K562 (cell line): Measurements from ENCODE around the gene HES4. TPM values are rescaled to one million over a fixed set of nuclear protein-coding genes. Genes with fewer than 3 reads are reported as not detected.

Experiments
- ATAC-seq: fragments of 200-7000 bp; cut with Tn5 transposase; 3 replicates; pipeline ENCODE4 v1.9.1; 2020; ENCODE audit warnings: moderate library complexity
- BruUV-seq: library from RNA; stranded (reverse); fragments of 400-500 nt; replicated peaks from 2 replicates; lab custom pipeline; 2021; lab: Mats Ljungman, UMichigan
- CTCF ChIA-PET: fragments of 300-600 bp; formaldehyde crosslinking; extraction: SDS; loops from one replicate; lab custom pipeline; 2021; ENCODE audit warnings: low intra/inter-chr PET ratio; lab: Yijun Ruan, JAX
- POLR2A ChIA-PET: fragments of 300-600, 350-650 bp; sonication (Branson Sonifier 250); formaldehyde crosslinking; extraction: SDS; loops from one replicate; lab custom pipeline; 2021; ENCODE audit warnings: antibody characterized with exemption, inconsistent platforms; lab: Yijun Ruan, JAX
- DNase-seq, 4 experiments: peaks; one replicate each; pipeline versions ENCODE4 v3.0.0 to v3.0.0-alpha.2; 2011 to 2018; ENCODE audit warnings: low spot score in 3 of 4, mixed read lengths in 3 of 4; ENCODE audit errors: extremely low read depth in 1 of 4
- FAIRE-seq: peaks from 2 replicates; lab custom pipeline; 2011; peaks lifted over from hg19 to GRCh38; lab: Jason Lieb, UNC
- H2AFZ ChIP-seq: 2 replicates; pipeline ENCODE4 v1.6.0; 2011; ENCODE audit warnings: low read depth, low read length, control low read depth, inconsistent platforms
- H3K27ac ChIP-seq: fragments of 200-600 bp; 3 replicates; pipeline ENCODE4 v1.8.0; 2011; ENCODE audit warnings: low read depth, mild to moderate bottlenecking, control low read depth, inconsistent platforms, low read length, moderate library complexity, mixed read lengths; ENCODE audit errors: extremely low read depth
- H3K27me3 ChIP-seq, 2 experiments: fragments of 300-600 bp in 1 of 2; 2 replicates in 1 of 2; 3 replicates in 1 of 2; pipeline versions ENCODE4 v1.6.0 to v1.8.0; 2011; ENCODE audit warnings: inconsistent platforms in 2 of 2, low read length in 2 of 2, mild to moderate bottlenecking in 1 of 2, mixed read lengths in 1 of 2, moderate library complexity in 1 of 2; ENCODE audit not compliant: control insufficient read depth in 2 of 2, insufficient read depth in 2 of 2
- H3K36me3 ChIP-seq: fragments of 300-600 bp; 3 replicates; pipeline ENCODE4 v1.8.0; 2011; ENCODE audit warnings: mild to moderate bottlenecking, low read length, inconsistent platforms; ENCODE audit not compliant: control insufficient read depth, insufficient read depth
- H3K4me1 ChIP-seq, 2 experiments: fragments of 200-600 bp in 1 of 2; replicated peaks in 1 of 2; 2 replicates in 1 of 2; 3 replicates in 1 of 2; pipeline versions ENCODE4 v1.5.1 to v1.8.0; 2011; ENCODE audit warnings: inconsistent platforms in 2 of 2, low read length in 2 of 2, mild to moderate bottlenecking in 1 of 2, mixed read lengths in 1 of 2, moderate library complexity in 1 of 2; ENCODE audit not compliant: control insufficient read depth in 2 of 2, insufficient read depth in 2 of 2
- H3K4me2 ChIP-seq: 2 replicates; pipeline ENCODE4 v1.6.1; 2011; ENCODE audit warnings: low read length, control low read depth, inconsistent platforms, mixed read lengths; ENCODE audit not compliant: insufficient read depth
- H3K4me3 ChIP-seq: fragments of 200-600 bp; sonication (generic), shearing (Covaris generic); 2 replicates; pipeline ENCODE4 v1.5.1; 2016; ENCODE audit warnings: control low read depth, inconsistent platforms
- H3K79me2 ChIP-seq: fragments of 200-600 bp; 3 replicates; pipeline ENCODE4 v1.8.0; 2011; ENCODE audit warnings: low read length, inconsistent platforms; ENCODE audit not compliant: control insufficient read depth, insufficient read depth
- H3K9ac ChIP-seq, 2 experiments: 2 replicates each; pipeline versions ENCODE4 v1.6.0 to v1.6.1; 2011; ENCODE audit warnings: low read depth in 2 of 2, low read length in 2 of 2, control low read depth in 1 of 2, inconsistent platforms in 1 of 2, mild to moderate bottlenecking in 1 of 2, mixed read lengths in 1 of 2; ENCODE audit not compliant: insufficient read depth in 1 of 2
- H3K9me1 ChIP-seq: one replicate; pipeline ENCODE4 v1.6.0; 2011; ENCODE audit warnings: inconsistent platforms, mild to moderate bottlenecking, low read length, moderate library complexity; ENCODE audit not compliant: control insufficient read depth, insufficient read depth
- H3K9me3 ChIP-seq: replicated peaks from 2 replicates; pipeline ENCODE4 v1.5.1; 2011; ENCODE audit warnings: low read depth, low read length, inconsistent platforms; ENCODE audit not compliant: control insufficient read depth, insufficient read depth
- H4K20me1 ChIP-seq: replicated peaks from 2 replicates; pipeline ENCODE4 v1.6.1; 2011; ENCODE audit warnings: low read length, inconsistent platforms, mixed read lengths; ENCODE audit not compliant: control insufficient read depth, insufficient read depth
- ADNP ChIP-seq: fragments of 200-800 bp; sonication (Bioruptor generic); IDR thresholded peaks from 2 replicates; pipeline ENCODE4 v1.6.1; 2016; ENCODE audit warnings: missing genetic modification characterization, missing compliant biosample characterization
- BCOR ChIP-seq: fragments of 450-650 bp; IDR thresholded peaks from 2 replicates; pipeline ENCODE4 v1.6.1; 2016
- CBX3 ChIP-seq, 2 experiments: IDR thresholded peaks; 1 replicate in 1 of 2; 2 replicates in 1 of 2; pipeline ENCODE4 v1.6.1; 2012; ENCODE audit warnings: inconsistent platforms in 2 of 2, low read length in 2 of 2, borderline replicate concordance in 1 of 2, control low read depth in 1 of 2
- FOS ChIP-seq: IDR thresholded peaks from 3 replicates; pipeline ENCODE4 v1.6.1; 2011; ENCODE audit not compliant: insufficient read length; ENCODE audit errors: extremely low read depth
- KDM1A ChIP-seq, 2 experiments: fragments of 450-650 bp; IDR thresholded peaks; 2 replicates each; pipeline ENCODE4 v1.6.1; 2016; ENCODE audit warnings: mild to moderate bottlenecking in 2 of 2
- KLF10 ChIP-seq: fragments of 250-450 bp; sonication (Bioruptor Pico); IDR thresholded peaks from 2 replicates; pipeline ENCODE4 v1.6.1; 2021; ENCODE audit warnings: matching md5 sums
- RBM25 ChIP-seq: fragments of 200-400 bp; formaldehyde crosslinking; IDR thresholded peaks from 2 replicates; pipeline ENCODE4 v1.6.1; 2018; ENCODE audit warnings: low read length, low read depth, moderate library complexity; ENCODE audit not compliant: severe bottlenecking
- RCOR1 ChIP-seq, 2 experiments: IDR thresholded peaks; 2 replicates each; pipeline ENCODE4 v1.6.1; 2012; ENCODE audit warnings: low read depth in 2 of 2, low read length in 2 of 2, borderline replicate concordance in 1 of 2, improper control_type of control experiment in 1 of 2
- SMARCA5 ChIP-seq: fragments of 450-650 bp; IDR thresholded peaks from 2 replicates; pipeline ENCODE4 v1.6.1; 2016
- ZNF146 ChIP-seq: IDR thresholded peaks from one replicate; pipeline ENCODE4 v1.6.1; 2018; ENCODE audit warnings: missing compliant biosample characterization; ENCODE audit not compliant: unreplicated experiment
- WGBS: fragments of 100-300 bp; shearing (Covaris generic); methylation state at CpG from one replicate; pipeline ENCODE4 v1.1.6; 2016; ENCODE audit warnings: low coverage, mixed read lengths; ENCODE audit not compliant: insufficient coverage; ENCODE audit errors: missing lambda C conversion rate; 5-methylcytosine and 5-hydroxymethylcytosine counted together
- in situ Hi-C: fragments of 300-500 bp; cut with MboI; formaldehyde crosslinking; loops from 4 replicates; pipeline ENCODE4 v1.15.0; 2018; ENCODE audit warnings: inconsistent platforms, mixed read lengths
- intact Hi-C: fragments of 100-400 bp; cut with micrococcal nuclease; formaldehyde crosslinking; loops from 2 replicates; pipeline ENCODE4 v1.14.2; 2022
- polyA plus RNA-seq, 8 experiments: library from polyadenylated mRNA; depleted of rRNA in 4 of 8; stranded (reverse) in 5 of 8; unstranded in 3 of 8; fragments of >200 nt; fragmentation: Nextera tagmentation in 2 of 8; fragmentation: Illumina TruSeq in 1 of 8; extraction: Ambion mirVana in 2 of 8; extraction: Trizol in 1 of 8; gene quantifications; 2 replicates each; pipeline versions ENCODE4 v1.2.1 to v1.2.3, GENCODE V29; 2011 to 2014; ENCODE audit warnings: inconsistent platforms in 1 of 8, missing spikeins in 1 of 8
- total RNA-seq, 7 experiments: library from RNA; depleted of rRNA in 6 of 7; stranded (reverse); fragments of >200 nt in 6 of 7; fragmentation: Illumina TruSeq in 2 of 7; extraction: Trizol in 2 of 7; gene quantifications; 2 replicates each; pipeline versions ENCODE4 v1.2.1 to v1.2.3, GENCODE V29; 2011 to 2021; ENCODE audit warnings: low replicate concordance in 1 of 7
- TF ChIP-seq, protein P1 (sequence below): sonication (generic); formaldehyde crosslinking; IDR thresholded peaks from 2 replicates; pipeline ENCODE4 v1.4.0; 2020; ENCODE audit warnings: mild to moderate bottlenecking, missing genetic modification reagents

HES4 gene
- total and polyA plus RNA-seq, 9 of the 15 experiments (the other 6 are each of a cell fraction or from before 2014, with no cell fraction given): 0.21 to 43.7 (median 5.3) TPM; not detected in 2

DNA sequence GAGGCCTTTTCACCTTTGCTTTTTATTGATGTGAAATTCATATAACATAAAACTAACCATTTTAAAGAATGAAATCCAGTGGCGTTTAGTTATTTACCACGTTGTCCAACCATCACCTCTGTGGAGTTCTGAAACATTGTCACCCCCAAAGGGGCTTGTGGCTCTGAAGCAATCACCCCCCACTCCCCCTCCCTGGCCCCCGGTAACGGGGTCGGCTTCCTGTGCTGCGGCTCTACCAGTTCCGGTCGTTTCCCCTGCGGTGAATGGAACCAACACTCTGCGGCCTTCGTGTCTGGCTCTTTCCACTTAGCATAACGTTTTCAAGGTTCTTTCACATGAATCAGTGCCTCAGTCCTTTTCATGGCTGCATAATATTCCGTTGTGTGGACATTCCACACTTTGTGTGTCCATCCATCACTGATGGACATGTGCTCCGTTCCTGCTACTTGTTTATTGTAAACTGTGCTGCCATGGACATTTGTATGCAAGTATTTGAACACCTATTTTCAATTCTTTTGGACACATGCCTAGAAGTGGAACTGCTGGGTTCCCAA is 11.6 kb upstream of the HES4 start:
- BruUV-seq: no TSS peak
- FAIRE-seq (no peak), DNase-seq (no peak), ATAC-seq (no peak)
- H3K4me1 ChIP-seq: peaks cover 12 to 34% of the 10 kb centered on the region in 2 experiments
- no peak overlapping the region for H3K9ac ChIP-seq
- in situ Hi-C loops (no loop called here), intact Hi-C loops (no loop called here)
- no peaks in the 10 kb centered on the region for H3K27me3 ChIP-seq
- no peaks in the 10 kb centered on the region for H3K36me3 ChIP-seq
- H3K4me2 ChIP-seq: no peak overlapping the region
- H4K20me1 ChIP-seq: no peaks in the 10 kb centered on the region
- H3K9me1 ChIP-seq: no peaks in the 10 kb centered on the region
- WGBS: 65% methylated on average over 14 of the region's 14 CpGs
- POLR2A ChIA-PET: no interaction called here
- H3K27ac ChIP-seq: no peak overlapping the region
- no peak overlapping the region for H3K4me3 ChIP-seq
- H2AFZ ChIP-seq: no peak overlapping the region
- no peaks in the 10 kb centered on the region for H3K79me2 ChIP-seq
- H3K9me3 ChIP-seq: no peaks in the 10 kb centered on the region; the same call in none of the 2 replicates
- TF ChIP-seq KLF10 (CRISPR knock-in tag) (no peak), FOS (no peak), SMARCA5 (no peak), CBX3 (IDR thresholded peaks at IDR 0.05; ENCODE audit: borderline replicate concordance in 1 of 2, low read length in 2 of 2) (peak in 1 of 2 experiments; percentile 29; a peak in 1 of 3 replicates), ADNP (tag) (peak; percentile 57; the same call in 1 of the 2 replicates), RBM25 (peak; percentile 75), BCOR (peak; percentile 84), RCOR1 (IDR thresholded peaks at IDR 0.05; ENCODE audit: borderline replicate concordance in 1 of 2, low read depth in 2 of 2, low read length in 2 of 2) (0 out of 4 replicates have a peak, but pooled peaks of 1 of the 2 experiments have one; percentile 28), KDM1A (IDR thresholded peaks at IDR 0.05) (peak; percentile 79), ZNF146 (CRISPR knock-in tag) (peak; percentile 100)
- TF ChIP-seq, protein P1, sequence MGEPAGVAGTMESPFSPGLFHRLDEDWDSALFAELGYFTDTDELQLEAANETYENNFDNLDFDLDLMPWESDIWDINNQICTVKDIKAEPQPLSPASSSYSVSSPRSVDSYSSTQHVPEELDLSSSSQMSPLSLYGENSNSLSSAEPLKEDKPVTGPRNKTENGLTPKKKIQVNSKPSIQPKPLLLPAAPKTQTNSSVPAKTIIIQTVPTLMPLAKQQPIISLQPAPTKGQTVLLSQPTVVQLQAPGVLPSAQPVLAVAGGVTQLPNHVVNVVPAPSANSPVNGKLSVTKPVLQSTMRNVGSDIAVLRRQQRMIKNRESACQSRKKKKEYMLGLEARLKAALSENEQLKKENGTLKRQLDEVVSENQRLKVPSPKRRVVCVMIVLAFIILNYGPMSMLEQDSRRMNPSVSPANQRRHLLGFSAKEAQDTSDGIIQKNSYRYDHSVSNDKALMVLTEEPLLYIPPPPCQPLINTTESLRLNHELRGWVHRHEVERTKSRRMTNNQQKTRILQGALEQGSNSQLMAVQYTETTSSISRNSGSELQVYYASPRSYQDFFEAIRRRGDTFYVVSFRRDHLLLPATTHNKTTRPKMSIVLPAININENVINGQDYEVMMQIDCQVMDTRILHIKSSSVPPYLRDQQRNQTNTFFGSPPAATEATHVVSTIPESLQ (CRISPR knock-in tag): no peak
- CTCF ChIA-PET: no interaction called here
